HepG2 (cell line): ENCODE data around the gene FKBP14. TPM values are rescaled to one million over a fixed set of nuclear protein-coding genes. Genes with fewer than 3 reads are reported as not detected.

Experiments
- DPF2 ChIP-seq: sonication (generic); formaldehyde crosslinking; IDR thresholded peaks from 2 replicates; pipeline ENCODE4 v1.4.0; 2020; ENCODE audit warnings: mild to moderate bottlenecking, low read depth, missing genetic modification reagents, borderline replicate concordance
- ESRRA ChIP-seq: sonication (generic); formaldehyde crosslinking; IDR thresholded peaks from 2 replicates; pipeline ENCODE4 v1.5.1; 2020; ENCODE audit warnings: mild to moderate bottlenecking, low read depth, missing genetic modification reagents
- FOXM1 ChIP-seq: sonication (generic); formaldehyde crosslinking; IDR thresholded peaks from 2 replicates; pipeline ENCODE4 v1.5.0; 2020; ENCODE audit warnings: missing genetic modification reagents
- HCFC1 ChIP-seq: fragments of 150-350 bp; IDR thresholded peaks from 2 replicates; pipeline ENCODE4 v1.6.1; 2014; ENCODE audit warnings: low read depth, low read length
- HNRNPH1 ChIP-seq: fragments of 200-400 bp; formaldehyde crosslinking; optimal IDR thresholded peaks from 2 replicates; pipeline ENCODE3; 2017; ENCODE audit warnings: mild to moderate bottlenecking, low read depth, low read length
- ISL2 ChIP-seq: sonication (generic); formaldehyde crosslinking; IDR thresholded peaks from 2 replicates; pipeline ENCODE4 v1.5.0; 2020; ENCODE audit warnings: missing genetic modification reagents
- JDP2 ChIP-seq: sonication (generic); formaldehyde crosslinking; IDR thresholded peaks from 2 replicates; pipeline ENCODE4 v1.8.1; 2022; ENCODE audit warnings: missing genetic modification reagents, borderline replicate concordance
- LCORL ChIP-seq, 2 experiments: fragments of 450-650 bp in 1 of 2; sonication (generic) in 1 of 2; formaldehyde crosslinking in 1 of 2; IDR thresholded peaks; 2 replicates each; pipeline versions ENCODE4 v1.5.0 to v1.6.1; 2017 to 2020; ENCODE audit warnings: antibody characterized with exemption in 1 of 2, missing genetic modification reagents in 1 of 2
- MED8 ChIP-seq: sonication (generic); formaldehyde crosslinking; IDR thresholded peaks from 2 replicates; pipeline ENCODE4 v1.8.1; 2023; ENCODE audit warnings: mild to moderate bottlenecking, missing genetic modification reagents; ENCODE audit not compliant: insufficient replicate concordance
- MIER3 ChIP-seq: IDR thresholded peaks from 2 replicates; pipeline ENCODE4 v1.6.1; 2016; ENCODE audit warnings: missing compliant biosample characterization, borderline replicate concordance
- MTF1 ChIP-seq: sonication (generic); formaldehyde crosslinking; IDR thresholded peaks from 2 replicates; pipeline ENCODE4 v1.5.0; 2020; ENCODE audit warnings: missing genetic modification reagents
- RFX5 ChIP-seq: IDR thresholded peaks from 2 replicates; pipeline ENCODE4 v1.6.1; 2011; ENCODE audit warnings: low read depth, low read length, improper control_type of control experiment
- U2AF1 ChIP-seq: fragments of 200-400 bp; formaldehyde crosslinking; optimal IDR thresholded peaks from 2 replicates; pipeline ENCODE3; 2017; ENCODE audit warnings: mild to moderate bottlenecking, low read depth, low read length
- ZFX ChIP-seq: sonication (generic); formaldehyde crosslinking; IDR thresholded peaks from 2 replicates; pipeline ENCODE4 v1.4.0; 2020; ENCODE audit warnings: mild to moderate bottlenecking, low read depth, missing genetic modification reagents, moderate library complexity
- ZFYVE20 ChIP-seq: sonication (generic); formaldehyde crosslinking; IDR thresholded peaks from 2 replicates; pipeline ENCODE4 v1.8.0; 2023; ENCODE audit warnings: low read depth, mild to moderate bottlenecking, moderate library complexity, missing genetic modification reagents, borderline replicate concordance
- ZNF224 ChIP-seq: sonication (generic); formaldehyde crosslinking; IDR thresholded peaks from 2 replicates; pipeline ENCODE4 v1.5.0; 2020; ENCODE audit warnings: mild to moderate bottlenecking, missing genetic modification reagents
- ZNF33B ChIP-seq: sonication (generic); formaldehyde crosslinking; IDR thresholded peaks from 2 replicates; pipeline ENCODE4 v1.5.1; 2020; ENCODE audit warnings: mild to moderate bottlenecking, missing genetic modification reagents
- ZNF501 ChIP-seq: sonication (generic); formaldehyde crosslinking; IDR thresholded peaks from 2 replicates; pipeline ENCODE4 v1.5.1; 2020; ENCODE audit warnings: mild to moderate bottlenecking, moderate library complexity, missing genetic modification reagents
- ZNF619 ChIP-seq: sonication (generic); formaldehyde crosslinking; IDR thresholded peaks from 2 replicates; pipeline ENCODE4 v1.4.0; 2020; ENCODE audit warnings: mild to moderate bottlenecking, missing genetic modification reagents
- ZNF678 ChIP-seq: sonication (generic); formaldehyde crosslinking; IDR thresholded peaks from 2 replicates; pipeline ENCODE4 v1.4.0; 2020; ENCODE audit warnings: mild to moderate bottlenecking, missing genetic modification reagents
- ZNF772 ChIP-seq: sonication (generic); formaldehyde crosslinking; IDR thresholded peaks from 2 replicates; pipeline ENCODE4 v1.5.0; 2020; ENCODE audit warnings: mild to moderate bottlenecking, missing genetic modification reagents
- ZSCAN22 ChIP-seq: sonication (generic); formaldehyde crosslinking; IDR thresholded peaks from 2 replicates; pipeline ENCODE4 v1.4.0; 2020; ENCODE audit warnings: mild to moderate bottlenecking, missing genetic modification reagents
- polyA plus RNA-seq, 8 experiments: library from polyadenylated mRNA; depleted of rRNA in 3 of 8; stranded (reverse) in 7 of 8; unstranded in 1 of 8; fragments of >200 nt; fragmentation: Illumina TruSeq in 4 of 8; extraction: Trizol in 4 of 8; gene quantifications; 2 replicates each; pipeline versions ENCODE4 v1.2.1 to v1.2.3, GENCODE V29; 2011 to 2016; ENCODE audit warnings: low read depth in 4 of 8, missing spikeins in 1 of 8, mixed read lengths in 1 of 8; ENCODE audit not compliant: insufficient read depth in 1 of 8
- total RNA-seq, 5 experiments: library from RNA; depleted of rRNA; stranded (reverse); fragments of >200 nt; fragmentation: Illumina TruSeq; extraction: Trizol; gene quantifications; 2 replicates each; pipeline ENCODE4 v1.2.3, GENCODE V29; 2016; ENCODE audit warnings: low read depth in 1 of 5
- TF ChIP-seq, protein P1 (sequence below): sonication (generic); formaldehyde crosslinking; IDR thresholded peaks from 2 replicates; pipeline ENCODE4 v1.4.0; 2020; ENCODE audit warnings: missing genetic modification reagents
- TF ChIP-seq, protein P2 (sequence below): sonication (generic); formaldehyde crosslinking; IDR thresholded peaks from 2 replicates; pipeline ENCODE4 v1.4.0; 2020; ENCODE audit warnings: mild to moderate bottlenecking, missing genetic modification reagents
- TF ChIP-seq, protein P3 (sequence below), 2 experiments: sonication (generic) in 1 of 2; formaldehyde crosslinking in 1 of 2; IDR thresholded peaks; 2 replicates each; pipeline versions ENCODE4 v1.4.0 to v1.6.1; 2018 to 2020; ENCODE audit warnings: missing genetic modification reagents in 2 of 2, borderline replicate concordance in 1 of 2, low read depth in 1 of 2, mild to moderate bottlenecking in 1 of 2, missing biosample characterization in 1 of 2
- TF ChIP-seq, protein P4 (sequence below): sonication (generic); formaldehyde crosslinking; IDR thresholded peaks from 2 replicates; pipeline ENCODE4 v1.4.0; 2020; ENCODE audit warnings: mild to moderate bottlenecking, missing genetic modification reagents

The FKBP14 gene
- total and polyA plus RNA-seq, 2 of the 13 experiments (the other 11 are each of a cell fraction or from before 2014, with no cell fraction given) = 20.0 to 32.3 TPM

DNA sequence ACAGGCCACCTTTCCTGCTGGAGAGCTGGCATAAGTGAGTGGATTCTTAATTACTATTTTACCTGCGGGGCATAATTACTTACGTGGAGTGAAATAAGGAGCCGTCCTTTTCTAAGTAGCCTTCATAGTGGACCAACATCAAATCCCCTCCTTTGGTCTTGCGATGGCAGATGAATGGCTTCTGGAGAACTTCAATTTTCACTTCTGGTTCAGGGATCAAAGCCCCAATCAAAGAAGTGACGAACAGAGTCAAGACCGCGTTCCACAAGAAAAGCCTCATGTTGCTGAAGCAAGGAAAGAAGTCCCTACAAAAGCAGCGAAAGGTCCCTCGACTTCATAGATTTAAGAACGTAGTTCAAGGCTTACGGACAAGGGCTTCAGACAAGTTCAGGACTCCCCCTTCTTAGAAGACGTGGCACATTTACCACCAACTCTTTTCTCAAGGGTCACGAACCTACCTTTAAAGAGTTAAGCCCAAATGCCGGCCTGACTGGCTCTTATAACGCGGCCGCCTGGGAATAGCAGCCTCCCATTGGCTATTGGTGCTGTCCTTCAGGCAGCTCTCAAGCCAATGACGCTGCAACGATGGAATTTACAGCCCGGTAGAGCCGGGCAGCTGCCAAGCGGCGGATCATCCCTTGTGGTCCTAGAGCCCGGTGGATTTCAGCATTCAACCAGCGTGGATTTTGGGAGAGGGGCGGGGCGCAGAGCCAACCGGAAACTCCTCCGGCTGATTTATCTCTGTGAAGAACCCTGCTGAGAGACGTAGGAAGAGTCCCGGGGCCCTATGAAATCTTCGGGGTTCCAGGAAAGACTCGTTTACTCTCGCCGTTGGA lies at the start of gene FKBP14 (continued):
- TF ChIP-seq DPF2 (CRISPR knock-in tag) (no peak), ZNF33B (CRISPR knock-in tag) (no peak), ZNF678 (CRISPR knock-in tag) (no peak), MIER3 (CRISPR knock-in tag) (peak; percentile 59; the same call in 1 of the 2 replicates), ZNF619 (CRISPR knock-in tag) (no peak), U2AF1 (peak; percentile 50), FOXM1 (CRISPR knock-in tag) (no peak), ESRRA (CRISPR knock-in tag) (no peak), ZFYVE20 (CRISPR knock-in tag) (no peak), HNRNPH1 (no peak), ZFX (no peak; the same call in 1 of the 2 replicates), ZNF772 (CRISPR knock-in tag) (peak; percentile 61; the same call in 1 of the 2 replicates), HCFC1 (no peak; the same call in 1 of the 2 replicates), LCORL (IDR thresholded peaks at IDR 0.05) (peak; percentile 62), LCORL (CRISPR knock-in tag; IDR thresholded peaks at IDR 0.05) (peak; percentile 90), MED8 (CRISPR knock-in tag) (no peak), MTF1 (CRISPR knock-in tag) (no peak), ZNF501 (peak; percentile 93), RFX5 (peak; percentile 26; the same call in 1 of the 2 replicates), ZNF224 (no peak), ISL2 (CRISPR knock-in tag) (0 out of 2 replicates have a peak, but pooled peaks have one; percentile 17), JDP2 (no peak), ZSCAN22 (CRISPR knock-in tag) (no peak)
- TF ChIP-seq, protein P1, sequence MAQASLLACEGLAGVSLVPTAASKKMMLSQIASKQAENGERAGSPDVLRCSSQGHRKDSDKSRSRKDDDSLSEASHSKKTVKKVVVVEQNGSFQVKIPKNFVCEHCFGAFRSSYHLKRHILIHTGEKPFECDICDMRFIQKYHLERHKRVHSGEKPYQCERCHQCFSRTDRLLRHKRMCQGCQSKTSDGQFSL (CRISPR knock-in tag) = no peak
- TF ChIP-seq, protein P2, sequence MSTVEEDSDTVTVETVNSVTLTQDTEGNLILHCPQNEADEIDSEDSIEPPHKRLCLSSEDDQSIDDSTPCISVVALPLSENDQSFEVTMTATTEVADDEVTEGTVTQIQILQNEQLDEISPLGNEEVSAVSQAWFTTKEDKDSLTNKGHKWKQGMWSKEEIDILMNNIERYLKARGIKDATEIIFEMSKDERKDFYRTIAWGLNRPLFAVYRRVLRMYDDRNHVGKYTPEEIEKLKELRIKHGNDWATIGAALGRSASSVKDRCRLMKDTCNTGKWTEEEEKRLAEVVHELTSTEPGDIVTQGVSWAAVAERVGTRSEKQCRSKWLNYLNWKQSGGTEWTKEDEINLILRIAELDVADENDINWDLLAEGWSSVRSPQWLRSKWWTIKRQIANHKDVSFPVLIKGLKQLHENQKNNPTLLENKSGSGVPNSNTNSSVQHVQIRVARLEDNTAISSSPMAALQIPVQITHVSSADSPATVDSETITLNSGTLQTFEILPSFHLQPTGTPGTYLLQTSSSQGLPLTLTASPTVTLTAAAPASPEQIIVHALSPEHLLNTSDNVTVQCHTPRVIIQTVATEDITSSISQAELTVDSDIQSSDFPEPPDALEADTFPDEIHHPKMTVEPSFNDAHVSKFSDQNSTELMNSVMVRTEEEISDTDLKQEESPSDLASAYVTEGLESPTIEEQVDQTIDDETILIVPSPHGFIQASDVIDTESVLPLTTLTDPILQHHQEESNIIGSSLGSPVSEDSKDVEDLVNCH (CRISPR knock-in tag) = no peak
- TF ChIP-seq, protein P3, sequence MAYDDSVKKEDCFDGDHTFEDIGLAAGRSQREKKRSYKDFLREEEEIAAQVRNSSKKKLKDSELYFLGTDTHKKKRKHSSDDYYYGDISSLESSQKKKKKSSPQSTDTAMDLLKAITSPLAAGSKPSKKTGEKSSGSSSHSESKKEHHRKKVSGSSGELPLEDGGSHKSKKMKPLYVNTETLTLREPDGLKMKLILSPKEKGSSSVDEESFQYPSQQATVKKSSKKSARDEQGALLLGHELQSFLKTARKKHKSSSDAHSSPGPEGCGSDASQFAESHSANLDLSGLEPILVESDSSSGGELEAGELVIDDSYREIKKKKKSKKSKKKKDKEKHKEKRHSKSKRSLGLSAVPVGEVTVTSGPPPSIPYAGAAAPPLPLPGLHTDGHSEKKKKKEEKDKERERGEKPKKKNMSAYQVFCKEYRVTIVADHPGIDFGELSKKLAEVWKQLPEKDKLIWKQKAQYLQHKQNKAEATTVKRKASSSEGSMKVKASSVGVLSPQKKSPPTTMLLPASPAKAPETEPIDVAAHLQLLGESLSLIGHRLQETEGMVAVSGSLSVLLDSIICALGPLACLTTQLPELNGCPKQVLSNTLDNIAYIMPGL (CRISPR knock-in tag; IDR thresholded peaks at IDR 0.05; ENCODE audit: borderline replicate concordance in 1 of 2, low read depth in 1 of 2) = peak in 1 of 2 experiments; percentile 63; a peak in 1 of 4 replicates
- TF ChIP-seq, protein P4, sequence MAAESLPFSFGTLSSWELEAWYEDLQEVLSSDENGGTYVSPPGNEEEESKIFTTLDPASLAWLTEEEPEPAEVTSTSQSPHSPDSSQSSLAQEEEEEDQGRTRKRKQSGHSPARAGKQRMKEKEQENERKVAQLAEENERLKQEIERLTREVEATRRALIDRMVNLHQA (CRISPR knock-in tag) = no peak
